ENCODE results near the gene FAM171A1. TPM values are rescaled to one million over a fixed set of nuclear protein-coding genes. Genes with fewer than 3 reads are reported as not detected.

The FAM171A1 gene
- total RNA-seq, 1 donor from 2014 or later, result not detected

DNA sequence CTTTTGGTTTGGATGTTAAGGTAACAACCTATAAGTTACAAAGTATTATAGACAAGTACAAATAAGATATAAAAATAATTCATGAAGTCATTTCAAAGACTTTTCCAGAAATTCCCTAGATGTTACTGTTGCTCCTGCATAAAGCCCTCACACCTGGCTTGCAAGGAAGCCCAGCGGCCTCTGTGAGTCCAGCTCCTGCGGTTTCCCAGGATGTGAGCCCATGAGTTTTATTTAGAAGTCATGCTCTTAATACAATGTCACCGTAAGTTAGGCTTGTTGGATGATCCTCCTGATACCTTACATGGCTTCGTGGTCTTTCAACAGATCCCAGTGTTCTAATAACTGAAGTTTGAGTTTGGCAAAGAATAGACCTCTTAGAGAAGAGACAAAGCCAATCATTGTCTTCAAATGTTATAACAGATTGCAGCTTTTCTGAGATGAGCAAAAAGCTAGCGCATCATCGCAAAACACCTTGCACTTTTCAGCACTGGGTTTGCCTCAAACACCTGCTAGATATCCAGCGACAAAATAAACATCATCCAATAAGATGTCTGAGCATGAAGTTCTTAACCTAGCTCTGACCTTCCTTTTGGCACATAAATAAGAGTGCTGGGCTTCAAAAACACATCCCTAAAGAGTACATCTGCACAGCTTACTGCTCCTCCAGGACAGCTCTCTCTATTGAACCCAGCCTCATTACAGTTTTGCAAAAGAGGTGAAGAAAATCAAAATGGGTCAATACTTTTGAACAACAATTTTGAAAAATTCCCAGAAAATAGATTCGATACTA is 3.6 kb downstream of the FAM171A1 start:
- intact Hi-C loops (cut with micrococcal nuclease), result no loop called here

DNA sequence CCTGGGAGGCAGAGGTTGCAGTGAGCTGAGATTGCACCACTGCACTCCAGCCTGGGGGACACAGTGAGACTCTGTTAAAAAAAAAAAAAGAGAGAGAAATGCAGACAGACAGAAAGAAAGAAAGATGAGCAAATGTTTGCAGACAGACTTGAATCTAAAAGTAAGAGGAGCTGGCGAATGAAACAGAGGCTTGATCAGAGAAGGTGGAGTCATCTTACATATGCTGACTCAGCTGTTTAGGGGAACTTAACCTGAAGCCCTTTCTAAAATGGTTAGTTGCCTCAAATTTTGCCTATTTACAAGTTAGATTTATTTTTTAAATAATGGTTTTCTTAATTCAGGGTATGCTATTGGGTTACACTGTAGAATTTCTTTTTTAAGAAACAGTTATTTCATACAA is 5.4 kb downstream of the FAM171A1 start:
- H3K9me3 Mint-ChIP-seq, result no peaks in the 10 kb centered on the region
- H3K4me1 Mint-ChIP-seq, result peaks cover 4% of the 10 kb centered on the region
- no peak overlapping the region for H3K4me3 Mint-ChIP-seq
- ChIA-PET CTCF (no interaction called here), POLR2A (interaction anchor here (0.6 to 0.7 kb wide), 2 partner anchors 196 to 1069 kb away, joined by 3 read pairs; no protein-coding TSS in a partner anchor)
- TF ChIP-seq, protein P1, sequence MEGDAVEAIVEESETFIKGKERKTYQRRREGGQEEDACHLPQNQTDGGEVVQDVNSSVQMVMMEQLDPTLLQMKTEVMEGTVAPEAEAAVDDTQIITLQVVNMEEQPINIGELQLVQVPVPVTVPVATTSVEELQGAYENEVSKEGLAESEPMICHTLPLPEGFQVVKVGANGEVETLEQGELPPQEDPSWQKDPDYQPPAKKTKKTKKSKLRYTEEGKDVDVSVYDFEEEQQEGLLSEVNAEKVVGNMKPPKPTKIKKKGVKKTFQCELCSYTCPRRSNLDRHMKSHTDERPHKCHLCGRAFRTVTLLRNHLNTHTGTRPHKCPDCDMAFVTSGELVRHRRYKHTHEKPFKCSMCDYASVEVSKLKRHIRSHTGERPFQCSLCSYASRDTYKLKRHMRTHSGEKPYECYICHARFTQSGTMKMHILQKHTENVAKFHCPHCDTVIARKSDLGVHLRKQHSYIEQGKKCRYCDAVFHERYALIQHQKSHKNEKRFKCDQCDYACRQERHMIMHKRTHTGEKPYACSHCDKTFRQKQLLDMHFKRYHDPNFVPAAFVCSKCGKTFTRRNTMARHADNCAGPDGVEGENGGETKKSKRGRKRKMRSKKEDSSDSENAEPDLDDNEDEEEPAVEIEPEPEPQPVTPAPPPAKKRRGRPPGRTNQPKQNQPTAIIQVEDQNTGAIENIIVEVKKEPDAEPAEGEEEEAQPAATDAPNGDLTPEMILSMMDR (IDR thresholded peaks at IDR 0.05), result no peak
- DNase-seq (no peak), ATAC-seq (ENCODE audit: low read depth) (no peak)
- no peaks in the 10 kb centered on the region for H3K36me3 Mint-ChIP-seq (ENCODE audit: low read depth)
- H3K27ac Mint-ChIP-seq, result no peak overlapping the region
- intact Hi-C loops (cut with micrococcal nuclease), result no loop called here
- H3K27me3 Mint-ChIP-seq, result peaks cover 42% of the 10 kb centered on the region

More for the DNA sequence above, 3.6 kb downstream of the FAM171A1 start:
- Mint-ChIP-seq H3K4me3 (no peak overlapping the region), H3K27me3 (peaks cover 47% of the 10 kb centered on the region), H3K9me3 (no peaks in the 10 kb centered on the region), H3K4me1 (peaks cover 11% of the 10 kb centered on the region), H3K36me3 (ENCODE audit: low read depth) (no peaks in the 10 kb centered on the region), H3K27ac (no peak overlapping the region)
- TF ChIP-seq, protein P1 (IDR thresholded peaks at IDR 0.05), result no peak
- no peak for DNase-seq
- ChIA-PET CTCF (no interaction called here), POLR2A (no interaction called here)
- ATAC-seq (ENCODE audit: low read depth), result no peak

DNA sequence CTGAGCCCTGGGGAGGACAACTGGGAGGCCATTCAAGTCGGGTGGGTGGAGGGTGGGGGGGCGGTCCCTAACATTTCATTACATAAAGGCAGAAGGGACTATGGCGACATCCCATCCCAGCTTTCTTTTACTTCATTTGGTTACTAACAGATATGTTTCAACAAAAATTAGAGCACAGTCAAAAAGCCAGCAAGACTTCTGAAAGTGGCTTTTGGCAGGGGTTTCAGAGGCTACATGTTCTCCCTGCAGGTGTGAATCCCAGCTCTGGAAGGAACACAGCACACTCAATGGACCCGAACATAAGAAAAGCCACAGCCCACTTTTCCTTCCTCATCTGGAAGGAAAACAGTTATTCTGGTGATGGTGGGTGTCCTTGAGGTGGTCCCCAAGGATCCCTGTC is 7.1 kb downstream of the FAM171A1 start:
- Mint-ChIP-seq H3K9me3 (no peaks in the 10 kb centered on the region), H3K27ac (no peak overlapping the region), H3K27me3 (peaks cover 40% of the 10 kb centered on the region), H3K4me3 (no peak overlapping the region), H3K4me1 (no peaks in the 10 kb centered on the region), H3K36me3 (ENCODE audit: low read depth) (no peaks in the 10 kb centered on the region)
- CTCF ChIA-PET, result no interaction called here
- ATAC-seq (ENCODE audit: low read depth), result no peak
- no peak for DNase-seq
- TF ChIP-seq, protein P1 (IDR thresholded peaks at IDR 0.05), result no peak
- POLR2A ChIA-PET, result no interaction called here
- intact Hi-C loops (cut with micrococcal nuclease), result no loop called here

DNA sequence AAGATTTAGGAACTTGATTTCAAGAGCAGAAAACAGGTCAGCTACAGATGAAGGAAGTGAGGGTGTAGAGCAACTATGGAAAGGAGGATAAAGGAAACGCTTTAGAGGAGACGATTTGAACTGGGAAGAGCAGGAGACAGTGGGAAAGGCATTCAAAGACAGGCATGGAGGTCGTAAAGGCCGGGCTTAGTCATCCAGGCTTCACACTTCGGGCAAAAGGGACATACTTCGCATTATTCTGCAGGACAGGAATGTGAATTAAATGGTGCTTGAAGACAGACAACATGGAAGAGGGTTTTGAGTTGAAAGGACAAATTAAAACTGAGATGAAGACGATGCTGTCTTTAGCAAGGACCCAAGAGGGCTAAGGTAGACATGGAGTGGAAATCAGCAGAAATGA is 8.1 kb downstream of the FAM171A1 start:
- TF ChIP-seq, protein P1 (IDR thresholded peaks at IDR 0.05), result no peak

DNA sequence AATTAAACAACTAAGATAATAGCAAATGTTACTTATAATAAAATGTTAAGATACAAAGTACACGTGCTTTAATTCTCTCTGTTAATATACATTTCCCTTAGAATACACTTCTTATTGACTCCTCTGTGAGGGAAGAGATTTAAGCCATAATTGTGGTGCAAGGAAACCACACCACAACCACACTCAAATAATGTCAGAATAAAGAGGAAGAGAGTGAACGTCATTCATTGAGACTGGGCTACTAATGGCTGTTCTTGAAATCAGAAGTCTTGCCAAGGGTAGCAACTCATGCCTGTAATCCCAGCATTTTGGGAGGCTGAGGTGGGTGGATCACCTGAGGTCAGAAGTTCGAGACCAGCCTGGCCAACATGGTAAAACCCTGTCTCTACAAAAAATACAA is 10.0 kb downstream of the FAM171A1 start:
- CTCF ChIA-PET, result no interaction called here
- H3K27ac Mint-ChIP-seq, result no peak overlapping the region
- POLR2A ChIA-PET, result no interaction called here
- H3K4me1 Mint-ChIP-seq, result no peaks in the 10 kb centered on the region
- no peak overlapping the region for H3K4me3 Mint-ChIP-seq
- peaks cover 24% of the 10 kb centered on the region for H3K27me3 Mint-ChIP-seq
- ATAC-seq (ENCODE audit: low read depth) (no peak), DNase-seq (no peak)
- TF ChIP-seq, protein P1 (IDR thresholded peaks at IDR 0.05), result no peak
- no peaks in the 10 kb centered on the region for H3K36me3 Mint-ChIP-seq (ENCODE audit: low read depth)
- intact Hi-C loops (cut with micrococcal nuclease), result no loop called here
- H3K9me3 Mint-ChIP-seq, result no peaks in the 10 kb centered on the region

More for the DNA sequence above, 8.1 kb downstream of the FAM171A1 start:
- intact Hi-C loops (cut with micrococcal nuclease), result no loop called here
- Mint-ChIP-seq H3K9me3 (no peaks in the 10 kb centered on the region), H3K36me3 (ENCODE audit: low read depth) (no peaks in the 10 kb centered on the region), H3K27me3 (peaks cover 32% of the 10 kb centered on the region), H3K4me1 (no peaks in the 10 kb centered on the region), H3K4me3 (no peak overlapping the region), H3K27ac (no peak overlapping the region)
- ChIA-PET POLR2A (no interaction called here), CTCF (no interaction called here)
- no peak for ATAC-seq (ENCODE audit: low read depth)
- DNase-seq, result no peak

All from activated B cell treated with CpG ODN at 0.5 μM for 24 hours (primary cell).